OCI-LY1 (cell line): ENCODE data around the gene PIK3C2G.

Source experiments
- H2AFZ ChIP-seq: fragments of 200-600 bp; sonication (generic), shearing (Covaris generic); 2 replicates; pipeline ENCODE4 v1.6.0; 2014; ENCODE audit warnings: antibody characterized with exemption, mild to moderate bottlenecking, low read length
- H3F3A ChIP-seq: fragments of 200-600 bp; sonication (generic), shearing (Covaris generic); 2 replicates; pipeline ENCODE4 v1.6.0; 2014; ENCODE audit warnings: mild to moderate bottlenecking, antibody characterized with exemption, low read length, moderate library complexity; ENCODE audit not compliant: insufficient read depth
- H3K27ac ChIP-seq: fragments of 200-600 bp; sonication (generic); 2 replicates; pipeline ENCODE4 v1.5.1; 2014; ENCODE audit warnings: low read length, mixed run types, mild to moderate bottlenecking, low read depth; ENCODE audit not compliant: poor library complexity, severe bottlenecking
- H3K27me3 ChIP-seq: fragments of 200-600 bp; sonication (generic); 2 replicates; pipeline ENCODE4 v1.6.0; 2014; ENCODE audit warnings: antibody characterized with exemption, mild to moderate bottlenecking, low read length, moderate library complexity; ENCODE audit not compliant: insufficient read depth
- H3K36me3 ChIP-seq: fragments of 200-600 bp; sonication (generic); 2 replicates; pipeline ENCODE4 v1.6.1; 2014; ENCODE audit warnings: mild to moderate bottlenecking, antibody characterized with exemption, low read length, moderate library complexity, mixed read lengths; ENCODE audit not compliant: insufficient read depth
- H3K4me1 ChIP-seq: fragments of 200-600 bp; sonication (generic); 2 replicates; pipeline ENCODE4 v1.5.1; 2014; ENCODE audit warnings: mild to moderate bottlenecking, low read length, moderate library complexity; ENCODE audit not compliant: insufficient read depth, severe bottlenecking
- H3K4me2 ChIP-seq: fragments of 200-600 bp; sonication (generic), shearing (Covaris generic); 2 replicates; pipeline ENCODE4 v1.6.1; 2014; ENCODE audit warnings: low read length
- H3K4me3 ChIP-seq: fragments of 200-600 bp; sonication (generic); 2 replicates; pipeline ENCODE4 v1.5.1; 2014; ENCODE audit warnings: low read length, low read depth, mild to moderate bottlenecking, mixed read lengths; ENCODE audit not compliant: poor library complexity, severe bottlenecking
- H3K79me2 ChIP-seq: fragments of 200-600 bp; shearing (Covaris generic); 2 replicates; pipeline ENCODE4 v1.6.1; 2016; ENCODE audit warnings: mixed run types, low read length, mixed read lengths; ENCODE audit not compliant: insufficient read depth
- H3K9ac ChIP-seq: fragments of 200-600 bp; sonication (generic), shearing (Covaris generic); 2 replicates; pipeline ENCODE4 v1.6.1; 2014; ENCODE audit warnings: mild to moderate bottlenecking, low read length, mixed read lengths
- H3K9me2 ChIP-seq: fragments of 200-600 bp; sonication (generic), shearing (Covaris generic); 2 replicates; pipeline ENCODE4 v1.6.1; 2014; ENCODE audit warnings: low read depth, mild to moderate bottlenecking, low read length, mixed read lengths
- H3K9me3 ChIP-seq: fragments of 200-600 bp; shearing (Covaris generic); 2 replicates; pipeline ENCODE4 v1.6.1; 2014; ENCODE audit warnings: low read length, mixed read lengths
- H4K20me1 ChIP-seq: fragments of 200-600 bp; sonication (generic), shearing (Covaris generic); 2 replicates; pipeline ENCODE4 v1.6.0; 2016; ENCODE audit warnings: mild to moderate bottlenecking, low read length; ENCODE audit not compliant: insufficient read depth
- CTCF ChIP-seq: fragments of 200-600 bp; sonication (generic), shearing (Covaris generic); IDR thresholded peaks from 2 replicates; pipeline ENCODE4 v1.5.1; 2017; ENCODE audit warnings: mild to moderate bottlenecking, antibody characterized with exemption, low read length, moderate library complexity, mixed read lengths
- EZH2 ChIP-seq: fragments of 200-600 bp; sonication (generic), shearing (Covaris generic); IDR thresholded peaks from 2 replicates; pipeline ENCODE4 v1.8.0; 2017; ENCODE audit warnings: borderline replicate concordance, mixed run types, mild to moderate bottlenecking, antibody characterized with exemption, low read length, moderate library complexity, mixed read lengths

Gene PIK3C2G

DNA sequence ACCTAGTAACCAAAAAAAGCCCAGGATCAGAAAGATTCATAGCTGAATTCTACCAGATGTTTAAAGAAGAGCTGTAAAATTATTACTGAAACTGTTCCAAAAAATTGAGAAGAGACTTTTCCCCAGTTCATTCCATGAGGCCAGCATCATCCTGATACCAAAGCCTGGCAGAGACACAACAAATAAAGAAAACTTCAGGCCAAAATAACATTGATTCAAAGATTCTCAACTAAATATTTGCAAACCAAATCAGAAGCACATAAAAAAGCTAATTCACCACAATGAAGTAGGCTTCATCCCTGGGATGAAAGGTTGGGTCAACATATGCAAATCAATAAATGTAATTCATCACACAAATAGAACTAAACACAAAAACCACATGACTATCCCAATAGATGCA, 325.3 kb downstream of the PIK3C2G start:
- H3K4me2 ChIP-seq: no peak overlapping the region
- no peaks in the 10 kb centered on the region for H3F3A ChIP-seq
- H3K4me1 ChIP-seq: no peaks in the 10 kb centered on the region
- no peaks in the 10 kb centered on the region for H4K20me1 ChIP-seq
- H3K9ac ChIP-seq: no peak overlapping the region
- H3K79me2 ChIP-seq: no peaks in the 10 kb centered on the region
- no peak overlapping the region for H2AFZ ChIP-seq
- H3K27ac ChIP-seq: no peak overlapping the region
- H3K9me2 ChIP-seq: no peaks in the 10 kb centered on the region
- no peaks in the 10 kb centered on the region for H3K36me3 ChIP-seq
- no peak for TF ChIP-seq EZH2
- TF ChIP-seq CTCF: no peak
- no peaks in the 10 kb centered on the region for H3K9me3 ChIP-seq
- no peaks in the 10 kb centered on the region for H3K27me3 ChIP-seq
- no peak overlapping the region for H3K4me3 ChIP-seq

DNA sequence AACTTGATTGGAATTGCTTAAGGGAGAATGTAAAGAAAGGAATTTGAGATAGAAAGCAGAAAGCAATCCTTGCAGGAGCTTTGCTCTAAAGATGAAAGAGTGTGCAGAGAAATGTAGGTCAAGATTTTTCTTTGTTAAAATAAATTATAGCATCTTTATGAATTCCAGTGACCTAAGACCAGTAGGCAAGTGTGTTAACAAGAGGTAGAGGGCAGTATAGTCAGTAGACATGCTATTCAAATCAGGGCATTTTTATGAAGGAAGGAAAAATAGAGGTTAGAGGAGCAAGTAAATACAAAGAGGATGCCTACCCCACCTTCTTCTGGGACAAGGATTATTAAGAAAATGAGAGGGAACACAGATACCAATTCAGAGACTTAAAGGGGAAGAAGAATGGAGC, 328.0 kb downstream of the PIK3C2G start:
- TF ChIP-seq EZH2: no peak
- no peak for TF ChIP-seq CTCF

DNA sequence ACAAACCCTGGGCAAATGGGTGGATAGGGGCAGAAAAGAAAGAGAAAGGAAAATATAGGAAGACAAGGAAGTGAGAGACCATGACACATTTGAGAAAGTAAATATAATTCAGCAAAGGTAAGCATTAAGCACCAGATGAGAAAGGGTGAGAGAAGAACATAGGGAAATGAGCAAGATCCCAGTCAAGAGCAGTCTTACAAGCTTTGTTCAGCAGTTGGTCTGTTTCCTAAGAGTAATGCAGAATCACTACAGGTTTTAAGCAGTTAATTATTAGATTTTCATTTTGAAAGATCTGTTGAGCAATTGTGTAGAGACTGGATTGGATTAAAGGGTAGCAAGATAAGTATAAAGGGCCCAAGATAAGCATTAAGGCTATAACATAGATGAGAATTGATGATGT, 330.2 kb downstream of the PIK3C2G start:
- Histone ChIP-seq H3K36me3 (no peaks in the 10 kb centered on the region), H3K79me2 (no peaks in the 10 kb centered on the region), H3K27me3 (no peaks in the 10 kb centered on the region), H3K9me2 (no peaks in the 10 kb centered on the region), H4K20me1 (no peaks in the 10 kb centered on the region), H3F3A (no peaks in the 10 kb centered on the region), H3K27ac (no peak overlapping the region), H3K9ac (no peak overlapping the region), H2AFZ (no peak overlapping the region), H3K9me3 (no peaks in the 10 kb centered on the region), H3K4me1 (no peaks in the 10 kb centered on the region), H3K4me3 (no peak overlapping the region), H3K4me2 (no peak overlapping the region)
- TF ChIP-seq CTCF: no peak
- TF ChIP-seq EZH2: no peak

More for the DNA sequence above, 328.0 kb downstream of the PIK3C2G start:
- no peak overlapping the region for H3K4me2 ChIP-seq
- H3K9ac ChIP-seq: no peak overlapping the region
- no peak overlapping the region for H3K4me3 ChIP-seq
- H3K27ac ChIP-seq: no peak overlapping the region
- H2AFZ ChIP-seq: no peak overlapping the region
- H3K36me3 ChIP-seq: no peaks in the 10 kb centered on the region
- no peaks in the 10 kb centered on the region for H3K79me2 ChIP-seq
- H3K9me2 ChIP-seq: no peaks in the 10 kb centered on the region
- no peaks in the 10 kb centered on the region for H4K20me1 ChIP-seq
- H3F3A ChIP-seq: no peaks in the 10 kb centered on the region
- H3K4me1 ChIP-seq: no peaks in the 10 kb centered on the region
- H3K27me3 ChIP-seq: no peaks in the 10 kb centered on the region
- no peaks in the 10 kb centered on the region for H3K9me3 ChIP-seq
